H1 (cell line): Measurements from ENCODE around the gene GDPD4. TPM values are rescaled to one million over a fixed set of nuclear protein-coding genes. Genes with fewer than 3 reads are reported as not detected.

ENCODE experiments used
- CTCF ChIA-PET: fragments of 300-600 bp; sonication (Branson Sonifier 250); formaldehyde crosslinking; loops from one replicate; lab custom pipeline; 2021; ENCODE audit not compliant: partially characterized antibody; lab: Charles Lee
- POLR2A ChIA-PET: fragments of 300-600 bp; sonication (Branson Sonifier 250); formaldehyde crosslinking; loops from one replicate; lab custom pipeline; 2021; ENCODE audit warnings: inconsistent platforms; ENCODE audit not compliant: partially characterized antibody; lab: Charles Lee
- DNase-seq, 2 experiments: peaks; one replicate each; pipeline versions ENCODE4 v3.0.0 to v3.0.0-alpha.2; 2010 to 2022; ENCODE audit warnings: low spot score in 2 of 2, low read depth in 1 of 2, mixed read lengths in 1 of 2
- FAIRE-seq: peaks from 2 replicates; lab custom pipeline; 2011; peaks lifted over from hg19 to GRCh38; lab: Jason Lieb, UNC
- H2AFZ ChIP-seq: 2 replicates; pipeline ENCODE4 v1.8.1; 2012; ENCODE audit warnings: low read length, inconsistent platforms
- H2AK5ac ChIP-seq: 2 replicates; pipeline ENCODE4 v1.6.1; 2013; ENCODE audit warnings: low read depth, low read length
- H2BK120ac ChIP-seq: replicated peaks from 2 replicates; pipeline ENCODE3; 2013; ENCODE audit warnings: low read depth, low read length, inconsistent platforms
- H2BK12ac ChIP-seq: 2 replicates; pipeline ENCODE4 v1.6.1; 2013; ENCODE audit warnings: low read depth, low read length
- H2BK15ac ChIP-seq: 2 replicates; pipeline ENCODE4 v1.6.1; 2013; ENCODE audit warnings: low read length
- H2BK20ac ChIP-seq: 2 replicates; pipeline ENCODE4 v1.6.1; 2013; ENCODE audit warnings: low read length
- H2BK5ac ChIP-seq: 2 replicates; pipeline ENCODE4 v1.6.1; 2013; ENCODE audit warnings: low read depth, low read length
- H3K14ac ChIP-seq: 2 replicates; pipeline ENCODE4 v1.6.1; 2013; ENCODE audit warnings: inconsistent platforms; ENCODE audit not compliant: insufficient read length
- H3K18ac ChIP-seq: 2 replicates; pipeline ENCODE4 v1.6.1; 2013; ENCODE audit warnings: low read length; ENCODE audit errors: extremely low read depth
- H3K23ac ChIP-seq: 2 replicates; pipeline ENCODE4 v1.6.1; 2013; ENCODE audit warnings: inconsistent platforms; ENCODE audit not compliant: insufficient read length
- H3K23me2 ChIP-seq: 2 replicates; pipeline ENCODE4 v1.6.1; 2013; ENCODE audit warnings: low read depth, low read length
- H3K27ac ChIP-seq: 2 replicates; pipeline ENCODE4 v1.6.1; 2011; ENCODE audit warnings: low read depth, low read length, inconsistent platforms
- H3K27me3 ChIP-seq, 4 experiments: replicated peaks in 1 of 4; 1 replicate in 1 of 4; 2 replicates in 3 of 4; pipeline versions ENCODE4 v1.6.1 to v1.8.1; 2011 to 2013; ENCODE audit warnings: low read length in 3 of 4, mild to moderate bottlenecking in 3 of 4, inconsistent platforms in 2 of 4, mixed read lengths in 2 of 4, moderate library complexity in 1 of 4; ENCODE audit not compliant: control insufficient read depth in 3 of 4, insufficient read depth in 3 of 4; ENCODE audit errors: extremely low read depth in 1 of 4
- H3K36me3 ChIP-seq, 4 experiments: 2 replicates each; pipeline versions ENCODE4 v1.6.1 to v1.8.1; 2011 to 2013; ENCODE audit warnings: mild to moderate bottlenecking in 4 of 4, low read length in 3 of 4, moderate library complexity in 2 of 4, control low read depth in 1 of 4, inconsistent platforms in 1 of 4; ENCODE audit not compliant: insufficient read depth in 4 of 4, control insufficient read depth in 2 of 4
- H3K4ac ChIP-seq: replicated peaks from 2 replicates; pipeline ENCODE3; 2013; ENCODE audit warnings: low read length, low read depth, mixed read lengths, inconsistent platforms; ENCODE audit not compliant: insufficient read length
- H3K4me1 ChIP-seq, 4 experiments: replicated peaks in 1 of 4; 1 replicate in 1 of 4; 2 replicates in 3 of 4; pipeline versions ENCODE4 v1.6.1 to v1.8.1; 2011 to 2013; ENCODE audit warnings: low read length in 3 of 4, inconsistent platforms in 2 of 4, mixed read lengths in 1 of 4; ENCODE audit not compliant: insufficient read depth in 4 of 4, control insufficient read depth in 3 of 4
- H3K4me2 ChIP-seq, 2 experiments: 2 replicates each; pipeline versions ENCODE4 v1.6.1 to v1.8.1; 2011 to 2013; ENCODE audit warnings: low read depth in 2 of 2, low read length in 2 of 2, control low read depth in 1 of 2, inconsistent platforms in 1 of 2, mild to moderate bottlenecking in 1 of 2; ENCODE audit not compliant: insufficient read depth in 1 of 2
- H3K4me3 ChIP-seq, 4 experiments: fragments of 200-600, 300-600 bp in 1 of 4; sonication (generic), shearing (Covaris generic), sonication (Bioruptor Twin) in 1 of 4; 2 replicates each; pipeline versions ENCODE4 v1.5.1 to v1.8.1; 2011 to 2016; ENCODE audit warnings: low read length in 4 of 4, low read depth in 3 of 4, control low read depth in 2 of 4, inconsistent platforms in 2 of 4, mild to moderate bottlenecking in 2 of 4, mixed read lengths in 1 of 4, moderate library complexity in 1 of 4; ENCODE audit not compliant: insufficient read depth in 2 of 4; ENCODE audit errors: extremely low read depth in 1 of 4
- H3K56ac ChIP-seq: replicated peaks from 2 replicates; pipeline ENCODE3; 2013; ENCODE audit warnings: low read depth, mild to moderate bottlenecking, mixed read lengths, low read length, inconsistent platforms; ENCODE audit not compliant: insufficient read length
- H3K79me1 ChIP-seq: 2 replicates; pipeline ENCODE4 v1.6.1; 2013; ENCODE audit warnings: low read depth, low read length, control low read depth
- H3K79me2 ChIP-seq, 2 experiments: 2 replicates each; pipeline versions ENCODE4 v1.6.1 to v1.8.1; 2012 to 2013; ENCODE audit warnings: low read length in 2 of 2, mild to moderate bottlenecking in 2 of 2, inconsistent platforms in 1 of 2; ENCODE audit not compliant: insufficient read depth in 2 of 2, control insufficient read depth in 1 of 2
- H3K9ac ChIP-seq, 4 experiments: replicated peaks in 1 of 4; 1 replicate in 1 of 4; 2 replicates in 3 of 4; pipeline versions ENCODE4 v1.6.1 to v1.8.1; 2011 to 2013; ENCODE audit warnings: low read depth in 3 of 4, low read length in 3 of 4, control low read depth in 2 of 4, mild to moderate bottlenecking in 2 of 4, moderate library complexity in 2 of 4, inconsistent platforms in 1 of 4; ENCODE audit errors: extremely low read depth in 1 of 4
- H3K9me3 ChIP-seq, 2 experiments: 2 replicates each; pipeline versions ENCODE4 v1.6.1 to v1.8.1; 2012 to 2013; ENCODE audit warnings: mild to moderate bottlenecking in 2 of 2, moderate library complexity in 2 of 2, control low read depth in 1 of 2, inconsistent platforms in 1 of 2, low read depth in 1 of 2, low read length in 1 of 2, mixed read lengths in 1 of 2; ENCODE audit not compliant: insufficient read depth in 2 of 2
- H4K20me1 ChIP-seq, 2 experiments: replicated peaks in 1 of 2; 2 replicates each; pipeline versions ENCODE3 to v1.8.1; 2011 to 2013; ENCODE audit warnings: inconsistent platforms in 2 of 2, low read length in 2 of 2, mild to moderate bottlenecking in 1 of 2; ENCODE audit not compliant: insufficient read depth in 2 of 2, control insufficient read depth in 1 of 2
- H4K5ac ChIP-seq: 2 replicates; pipeline ENCODE4 v1.6.1; 2013; ENCODE audit warnings: low read length, low read depth, mixed read lengths, inconsistent platforms; ENCODE audit not compliant: insufficient read length
- H4K8ac ChIP-seq: 2 replicates; pipeline ENCODE4 v1.8.0; 2013; ENCODE audit warnings: mild to moderate bottlenecking, moderate library complexity, low read length, inconsistent platforms; ENCODE audit not compliant: insufficient read depth; ENCODE audit errors: extremely low read depth
- H4K91ac ChIP-seq: replicated peaks from 2 replicates; pipeline ENCODE3; 2013; ENCODE audit warnings: low read length, mixed read lengths, inconsistent platforms; ENCODE audit not compliant: insufficient read length
- BCL11A ChIP-seq, 2 experiments: IDR thresholded peaks; one replicate each; pipeline ENCODE4 v1.6.1; 2011; ENCODE audit warnings: low read depth in 2 of 2, low read length in 2 of 2, mild to moderate bottlenecking in 2 of 2
- CBX8 ChIP-seq: fragments of 300-800, 300-1000 bp; sonication (generic); IDR thresholded peaks from 2 replicates; pipeline ENCODE4 v1.7.1; 2016; ENCODE audit warnings: low read depth, low read length, borderline replicate concordance
- CEBPB ChIP-seq: IDR thresholded peaks from 2 replicates; pipeline ENCODE4 v1.6.1; 2012; ENCODE audit warnings: low read depth, low read length
- CREB1 ChIP-seq: IDR thresholded peaks from 2 replicates; pipeline ENCODE4 v1.6.1; 2012; ENCODE audit warnings: inconsistent platforms
- E2F6 ChIP-seq: IDR thresholded peaks from 2 replicates; pipeline ENCODE4 v1.6.1; 2012; ENCODE audit warnings: inconsistent platforms
- EP300 ChIP-seq, 2 experiments: IDR thresholded peaks; 1 replicate in 1 of 2; 2 replicates in 1 of 2; pipeline ENCODE4 v1.6.1; 2011 to 2012; ENCODE audit warnings: low read depth in 2 of 2, low read length in 2 of 2, mild to moderate bottlenecking in 2 of 2, borderline replicate concordance in 1 of 2, inconsistent platforms in 1 of 2, moderate library complexity in 1 of 2
- NRF1 ChIP-seq: IDR thresholded peaks from 2 replicates; pipeline ENCODE4 v1.6.1; 2011; ENCODE audit warnings: mild to moderate bottlenecking, low read depth, low read length, improper control_type of control experiment
- PHF8 ChIP-seq: fragments of 200-600 bp; sonication (generic); conservative IDR thresholded peaks from 2 replicates; pipeline ENCODE4 v1.7.1; 2012; ENCODE audit warnings: low read depth, mild to moderate bottlenecking, inconsistent platforms, low read length, moderate library complexity
- POLR2A ChIP-seq, 2 experiments: IDR thresholded peaks; 1 replicate in 1 of 2; 2 replicates in 1 of 2; pipeline ENCODE4 v1.6.1; 2011; ENCODE audit warnings: low read depth in 2 of 2, low read length in 2 of 2, mild to moderate bottlenecking in 2 of 2; ENCODE audit errors: control extremely low read depth in 1 of 2
- POLR2AphosphoS5 ChIP-seq: IDR thresholded peaks from 2 replicates; pipeline ENCODE4 v1.6.1; 2011; ENCODE audit warnings: low read depth, low read length
- RAD21 ChIP-seq, 2 experiments: IDR thresholded peaks in 1 of 2; conservative IDR thresholded peaks in 1 of 2; 2 replicates each; pipeline ENCODE4 v1.6.1; 2011; ENCODE audit warnings: low read depth in 2 of 2, low read length in 2 of 2, improper control_type of control experiment in 1 of 2, inconsistent platforms in 1 of 2, mild to moderate bottlenecking in 1 of 2, moderate library complexity in 1 of 2
- RNF2 ChIP-seq: fragments of 200-900, 300-1000 bp; sonication (generic); IDR thresholded peaks from 2 replicates; pipeline ENCODE4 v1.7.1; 2016; ENCODE audit warnings: borderline replicate concordance, low read depth, mild to moderate bottlenecking, antibody characterized with exemption, low read length; ENCODE audit not compliant: poor library complexity, severe bottlenecking; ENCODE audit errors: missing control alignments
- RXRA ChIP-seq: IDR thresholded peaks from 2 replicates; pipeline ENCODE4 v1.6.1; 2011; ENCODE audit warnings: low read depth, mild to moderate bottlenecking, low read length, moderate library complexity; ENCODE audit not compliant: insufficient read depth
- TCF12 ChIP-seq: IDR thresholded peaks from 2 replicates; pipeline ENCODE4 v1.6.1; 2011; ENCODE audit warnings: low read depth, mild to moderate bottlenecking, low read length
- TEAD4 ChIP-seq: IDR thresholded peaks from 2 replicates; pipeline ENCODE4 v1.6.1; 2012; ENCODE audit warnings: low read depth, low read length, inconsistent platforms, mixed read lengths
- polyA plus RNA-seq, 7 experiments: library from polyadenylated mRNA; depleted of rRNA in 3 of 7; stranded (reverse) in 5 of 7; unstranded in 2 of 7; fragments of >200 nt in 5 of 7; fragments of 200-250 nt in 2 of 7; gene quantifications; 1 replicate in 5 of 7; 2 replicates in 1 of 7; 4 replicates in 1 of 7; pipeline versions ENCODE4 v1.2.1 to v1.2.3, GENCODE V29; 2011 to 2013; ENCODE audit warnings: missing spikeins in 2 of 7, mixed read lengths in 2 of 7
- total RNA-seq: library from RNA; stranded (reverse); fragmentation: NEBNext Ultra II Directional; extraction: Animal tissue kit (Norgen Biotek cat#: 25700); gene quantifications from 2 replicates; pipeline ENCODE4 v1.2.1, GENCODE V29; 2021

GDPD4 gene
- total and polyA plus RNA-seq, 2 of the 8 experiments (the other 6 are each of a cell fraction or from before 2014, with no cell fraction given) = not detected

GRCh38 chr11:77262803-77263202, 38.7 kb downstream of the GDPD4 start:
- H3K4me1 ChIP-seq = no peaks in the 10 kb centered on the region
- H3K4me3 ChIP-seq = no peak overlapping the region
- 0 out of 4 replicates have a peak, but pooled peaks cover 0 to 3% of the 10 kb centered on the region in 2 experiments for H3K9me3 ChIP-seq
- H3K27ac ChIP-seq = no peak overlapping the region
- no peaks in the 10 kb centered on the region for H3K27me3 ChIP-seq
- POLR2A ChIA-PET = no interaction called here
- H3K79me1 ChIP-seq = no peaks in the 10 kb centered on the region
- DNase-seq = no peak
- H3K18ac ChIP-seq = no peak overlapping the region
- no peak overlapping the region for H3K23ac ChIP-seq
- H2BK5ac ChIP-seq = no peak overlapping the region
- no peak overlapping the region for H2BK15ac ChIP-seq
- CTCF ChIA-PET = interaction anchor here (0.9 to 1.1 kb wide), 2 partner anchors 17 to 81 kb away, joined by 3 read pairs; no protein-coding TSS in a partner anchor
- no peak overlapping the region for H2BK20ac ChIP-seq
- H4K5ac ChIP-seq = no peak overlapping the region
- H3K4ac ChIP-seq = no peak overlapping the region
- H3K23me2 ChIP-seq = no peaks in the 10 kb centered on the region
- H3K4me2 ChIP-seq = no peak overlapping the region
- no peak overlapping the region for H3K56ac ChIP-seq
- H2AK5ac ChIP-seq = no peak overlapping the region
- H3K9ac ChIP-seq = no peak overlapping the region
- FAIRE-seq = no peak
- H4K20me1 ChIP-seq = no peaks in the 10 kb centered on the region
- H2BK12ac ChIP-seq = no peak overlapping the region
- H4K91ac ChIP-seq = no peak overlapping the region
- H2AFZ ChIP-seq = no peak overlapping the region
- no peak overlapping the region for H4K8ac ChIP-seq
- no peaks in the 10 kb centered on the region for H3K79me2 ChIP-seq
- no peak overlapping the region for H3K14ac ChIP-seq
- H2BK120ac ChIP-seq = no peak overlapping the region
- no peaks in the 10 kb centered on the region for H3K36me3 ChIP-seq
- TF ChIP-seq CREB1 (no peak), POLR2AphosphoS5 (no peak), TEAD4 (no peak), E2F6 (no peak), RXRA (no peak), PHF8 (no peak), CBX8 (no peak), CEBPB (no peak), EP300 (IDR thresholded peaks at IDR 0.05; ENCODE audit: borderline replicate concordance in 1 of 2, low read depth in 2 of 2, low read length in 2 of 2) (no peak), RNF2 (no peak), BCL11A (IDR thresholded peaks at IDR 0.05; ENCODE audit: low read depth in 2 of 2, low read length in 2 of 2) (no peak), NRF1 (no peak), RAD21 (IDR thresholded peaks at IDR 0.05 in 1 of 2, conservative IDR thresholded peaks at IDR 0.05 in 1 of 2; ENCODE audit: low read depth in 2 of 2, low read length in 2 of 2) (no peak), TCF12 (no peak), POLR2A (IDR thresholded peaks at IDR 0.05; ENCODE audit: control extremely low read depth in 1 of 2, low read depth in 2 of 2, low read length in 2 of 2) (no peak)
